ENCODE measurements around the gene NR2F6.
"Not testable (repeated sequence)": the region's sequence is repeated elsewhere in the genome, so short reads cannot be mapped to it uniquely, and the experiment has no call there.

The NR2F6 gene

GRCh38 chr19:17275441-17276175 lies 29.9 kb upstream of the NR2F6 start:
- DNase-seq (ENCODE audit: low read depth): no peak
- no peak for TF ChIP-seq CTCF (IDR thresholded peaks at IDR 0.05; ENCODE audit: insufficient read depth, low read depth, low read length, missing control alignments)
- no peak overlapping the region for H3K4me3 ChIP-seq (ENCODE audit: low read length)

- not testable (repeated sequence) for DNase-seq (ENCODE audit: low read depth); H3K4me3 ChIP-seq (ENCODE audit: low read length)
Measured at GRCh38 chr19:17274892-17275291, 29.2 kb upstream of the NR2F6 start.

GRCh38 chr19:17268754-17269153 lies 23.0 kb upstream of the NR2F6 start:
- no peak for TF ChIP-seq CTCF (IDR thresholded peaks at IDR 0.05; ENCODE audit: insufficient read depth, low read depth, low read length, missing control alignments)
- H3K4me3 ChIP-seq (ENCODE audit: low read length): no peak overlapping the region
- DNase-seq (ENCODE audit: low read depth): no peak

GRCh38 chr19:17266975-17267788 lies 21.5 kb upstream of the NR2F6 start, which contains the start of gene BABAM1:
Gene BABAM1 (plus strand): TSS chr19:17267443. CDS start chr19:17268807, 1,364 bp downstream.
- DNase-seq (ENCODE audit: low read depth): peak; percentile 99
- peak within 1 kb of the TSS; percentile 99 for H3K4me3 ChIP-seq (ENCODE audit: low read length)
- peak; percentile 1 for TF ChIP-seq CTCF (IDR thresholded peaks at IDR 0.05; ENCODE audit: insufficient read depth, low read depth, low read length, missing control alignments)

GRCh38 chr19:17266589-17266974 lies 20.9 kb upstream of the NR2F6 start:
- H3K4me3 ChIP-seq (ENCODE audit: low read length): no peak overlapping the region
- DNase-seq (ENCODE audit: low read depth): no peak
- TF ChIP-seq CTCF (IDR thresholded peaks at IDR 0.05; ENCODE audit: insufficient read depth, low read depth, low read length, missing control alignments): no peak

GRCh38 chr19:17266026-17266425 lies 20.3 kb upstream of the NR2F6 start:
- no peak overlapping the region for H3K4me3 ChIP-seq (ENCODE audit: low read length)
- no peak for TF ChIP-seq CTCF (IDR thresholded peaks at IDR 0.05; ENCODE audit: insufficient read depth, low read depth, low read length, missing control alignments)
- DNase-seq (ENCODE audit: low read depth): no peak

GRCh38 chr19:17264641-17264979 lies 18.9 kb upstream of the NR2F6 start, which contains the start of gene USHBP1:
Gene USHBP1 (minus strand): TSS chr19:17264745. CDS start chr19:17264299, 446 bp downstream.
- no peak for TF ChIP-seq CTCF (IDR thresholded peaks at IDR 0.05; ENCODE audit: insufficient read depth, low read depth, low read length, missing control alignments)
- no peak for DNase-seq (ENCODE audit: low read depth)

More at GRCh38 chr19:17264641-17264979, 18.9 kb upstream of the NR2F6 start, which contains the start of gene USHBP1:
- no peak within 1 kb of the TSS for H3K4me3 ChIP-seq (ENCODE audit: low read length)

Data from epithelial cell of esophagus (primary cell).